K562 (cell line): ENCODE results near the gene ALB. TPM values are rescaled to one million over a fixed set of nuclear protein-coding genes. Genes with fewer than 3 reads are reported as not detected.

ENCODE experiments used
- ATAC-seq: fragments of 200-7000 bp; cut with Tn5 transposase; 3 replicates; pipeline ENCODE4 v1.9.1; 2020; ENCODE audit warnings: moderate library complexity
- BruUV-seq: library from RNA; stranded (reverse); fragments of 400-500 nt; replicated peaks from 2 replicates; lab custom pipeline; 2021; lab: Mats Ljungman, UMichigan
- CTCF ChIA-PET: fragments of 300-600 bp; formaldehyde crosslinking; extraction: SDS; loops from one replicate; lab custom pipeline; 2021; ENCODE audit warnings: low intra/inter-chr PET ratio; lab: Yijun Ruan, JAX
- POLR2A ChIA-PET: fragments of 300-600, 350-650 bp; sonication (Branson Sonifier 250); formaldehyde crosslinking; extraction: SDS; loops from one replicate; lab custom pipeline; 2021; ENCODE audit warnings: antibody characterized with exemption, inconsistent platforms; lab: Yijun Ruan, JAX
- DNase-seq, 4 experiments: peaks; one replicate each; pipeline versions ENCODE4 v3.0.0 to v3.0.0-alpha.2; 2011 to 2018; ENCODE audit warnings: low spot score in 3 of 4, mixed read lengths in 3 of 4; ENCODE audit errors: extremely low read depth in 1 of 4
- FAIRE-seq: peaks from 2 replicates; lab custom pipeline; 2011; peaks lifted over from hg19 to GRCh38; lab: Jason Lieb, UNC
- H2AFZ ChIP-seq: 2 replicates; pipeline ENCODE4 v1.6.0; 2011; ENCODE audit warnings: low read depth, low read length, control low read depth, inconsistent platforms
- H3K27ac ChIP-seq: fragments of 200-600 bp; 3 replicates; pipeline ENCODE4 v1.8.0; 2011; ENCODE audit warnings: low read depth, mild to moderate bottlenecking, control low read depth, inconsistent platforms, low read length, moderate library complexity, mixed read lengths; ENCODE audit errors: extremely low read depth
- H3K27me3 ChIP-seq, 2 experiments: fragments of 300-600 bp in 1 of 2; 2 replicates in 1 of 2; 3 replicates in 1 of 2; pipeline versions ENCODE4 v1.6.0 to v1.8.0; 2011; ENCODE audit warnings: inconsistent platforms in 2 of 2, low read length in 2 of 2, mild to moderate bottlenecking in 1 of 2, mixed read lengths in 1 of 2, moderate library complexity in 1 of 2; ENCODE audit not compliant: control insufficient read depth in 2 of 2, insufficient read depth in 2 of 2
- H3K36me3 ChIP-seq: fragments of 300-600 bp; 3 replicates; pipeline ENCODE4 v1.8.0; 2011; ENCODE audit warnings: mild to moderate bottlenecking, low read length, inconsistent platforms; ENCODE audit not compliant: control insufficient read depth, insufficient read depth
- H3K4me1 ChIP-seq, 2 experiments: fragments of 200-600 bp in 1 of 2; replicated peaks in 1 of 2; 2 replicates in 1 of 2; 3 replicates in 1 of 2; pipeline versions ENCODE4 v1.5.1 to v1.8.0; 2011; ENCODE audit warnings: inconsistent platforms in 2 of 2, low read length in 2 of 2, mild to moderate bottlenecking in 1 of 2, mixed read lengths in 1 of 2, moderate library complexity in 1 of 2; ENCODE audit not compliant: control insufficient read depth in 2 of 2, insufficient read depth in 2 of 2
- H3K4me2 ChIP-seq: 2 replicates; pipeline ENCODE4 v1.6.1; 2011; ENCODE audit warnings: low read length, control low read depth, inconsistent platforms, mixed read lengths; ENCODE audit not compliant: insufficient read depth
- H3K4me3 ChIP-seq: fragments of 200-600 bp; sonication (generic), shearing (Covaris generic); 2 replicates; pipeline ENCODE4 v1.5.1; 2016; ENCODE audit warnings: control low read depth, inconsistent platforms
- H3K79me2 ChIP-seq: fragments of 200-600 bp; 3 replicates; pipeline ENCODE4 v1.8.0; 2011; ENCODE audit warnings: low read length, inconsistent platforms; ENCODE audit not compliant: control insufficient read depth, insufficient read depth
- H3K9ac ChIP-seq, 2 experiments: 2 replicates each; pipeline versions ENCODE4 v1.6.0 to v1.6.1; 2011; ENCODE audit warnings: low read depth in 2 of 2, low read length in 2 of 2, control low read depth in 1 of 2, inconsistent platforms in 1 of 2, mild to moderate bottlenecking in 1 of 2, mixed read lengths in 1 of 2; ENCODE audit not compliant: insufficient read depth in 1 of 2
- H3K9me1 ChIP-seq: one replicate; pipeline ENCODE4 v1.6.0; 2011; ENCODE audit warnings: inconsistent platforms, mild to moderate bottlenecking, low read length, moderate library complexity; ENCODE audit not compliant: control insufficient read depth, insufficient read depth
- H3K9me3 ChIP-seq: replicated peaks from 2 replicates; pipeline ENCODE4 v1.5.1; 2011; ENCODE audit warnings: low read depth, low read length, inconsistent platforms; ENCODE audit not compliant: control insufficient read depth, insufficient read depth
- H4K20me1 ChIP-seq: replicated peaks from 2 replicates; pipeline ENCODE4 v1.6.1; 2011; ENCODE audit warnings: low read length, inconsistent platforms, mixed read lengths; ENCODE audit not compliant: control insufficient read depth, insufficient read depth
- BRCA1 ChIP-seq, 2 experiments: fragments of 450-650 bp in 1 of 2; sonication (generic) in 1 of 2; formaldehyde crosslinking in 1 of 2; IDR thresholded peaks; 2 replicates each; pipeline versions ENCODE4 v1.5.0 to v1.6.1; 2017 to 2020; ENCODE audit warnings: mild to moderate bottlenecking in 1 of 2, missing genetic modification reagents in 1 of 2
- EZH2 ChIP-seq: IDR thresholded peaks from 2 replicates; pipeline ENCODE4 v1.6.1; 2012; ENCODE audit warnings: low read depth, mild to moderate bottlenecking, inconsistent platforms, low read length, borderline replicate concordance
- GATAD2A ChIP-seq: fragments of 450-650 bp; IDR thresholded peaks from 2 replicates; pipeline ENCODE4 v1.6.1; 2017
- MCM2 ChIP-seq: fragments of 450-650 bp; IDR thresholded peaks from 2 replicates; pipeline ENCODE4 v1.6.1; 2017; ENCODE audit warnings: low read depth, mild to moderate bottlenecking
- NCOA4 ChIP-seq: fragments of 450-650 bp; IDR thresholded peaks from 2 replicates; pipeline ENCODE4 v1.6.1; 2018; ENCODE audit warnings: mild to moderate bottlenecking; ENCODE audit not compliant: partially characterized antibody
- NFIX ChIP-seq: fragments of 250-450 bp; sonication (Bioruptor Pico); IDR thresholded peaks from 2 replicates; pipeline ENCODE4 v1.4.0; 2020; ENCODE audit warnings: low read depth, mild to moderate bottlenecking, moderate library complexity
- PPARD ChIP-seq: fragments of 250-450 bp; sonication (Bioruptor Pico); IDR thresholded peaks from 2 replicates; pipeline ENCODE4 v1.8.0; 2022; ENCODE audit warnings: inconsistent platforms, mild to moderate bottlenecking, moderate library complexity
- SPI1 ChIP-seq: IDR thresholded peaks from 2 replicates; pipeline ENCODE4 v1.6.1; 2011; ENCODE audit warnings: low read depth, low read length, control low read depth, borderline replicate concordance
- TAF7 ChIP-seq: fragments of 450-650 bp; IDR thresholded peaks from 2 replicates; pipeline ENCODE4 v1.6.1; 2016; ENCODE audit warnings: missing genetic modification characterization, missing compliant biosample characterization
- TCFL5 ChIP-seq: fragments of 250-450 bp; sonication (Bioruptor Pico); conservative IDR thresholded peaks from 2 replicates; pipeline ENCODE4 v1.6.1; 2021; ENCODE audit warnings: mild to moderate bottlenecking, moderate library complexity, matching md5 sums
- TRIM24 ChIP-seq, 2 experiments: fragments of 450-650 bp; IDR thresholded peaks; 2 replicates each; pipeline ENCODE4 v1.6.1; 2016
- ZNF133 ChIP-seq: fragments of 250-450 bp; sonication (Bioruptor Pico); IDR thresholded peaks from 2 replicates; pipeline ENCODE4 v1.4.0; 2020; ENCODE audit warnings: mild to moderate bottlenecking
- ZSCAN32 ChIP-seq: fragments of 450-650 bp; formaldehyde crosslinking; IDR thresholded peaks from 2 replicates; pipeline ENCODE4 v1.4.0; 2020; ENCODE audit warnings: mild to moderate bottlenecking, moderate library complexity
- WGBS: fragments of 100-300 bp; shearing (Covaris generic); methylation state at CpG from one replicate; pipeline ENCODE4 v1.1.6; 2016; ENCODE audit warnings: low coverage, mixed read lengths; ENCODE audit not compliant: insufficient coverage; ENCODE audit errors: missing lambda C conversion rate; 5-methylcytosine and 5-hydroxymethylcytosine counted together
- in situ Hi-C: fragments of 300-500 bp; cut with MboI; formaldehyde crosslinking; loops from 4 replicates; pipeline ENCODE4 v1.15.0; 2018; ENCODE audit warnings: inconsistent platforms, mixed read lengths
- intact Hi-C: fragments of 100-400 bp; cut with micrococcal nuclease; formaldehyde crosslinking; loops from 2 replicates; pipeline ENCODE4 v1.14.2; 2022
- polyA plus RNA-seq, 8 experiments: library from polyadenylated mRNA; depleted of rRNA in 4 of 8; stranded (reverse) in 5 of 8; unstranded in 3 of 8; fragments of >200 nt; fragmentation: Nextera tagmentation in 2 of 8; fragmentation: Illumina TruSeq in 1 of 8; extraction: Ambion mirVana in 2 of 8; extraction: Trizol in 1 of 8; gene quantifications; 2 replicates each; pipeline versions ENCODE4 v1.2.1 to v1.2.3, GENCODE V29; 2011 to 2014; ENCODE audit warnings: inconsistent platforms in 1 of 8, missing spikeins in 1 of 8
- total RNA-seq, 7 experiments: library from RNA; depleted of rRNA in 6 of 7; stranded (reverse); fragments of >200 nt in 6 of 7; fragmentation: Illumina TruSeq in 2 of 7; extraction: Trizol in 2 of 7; gene quantifications; 2 replicates each; pipeline versions ENCODE4 v1.2.1 to v1.2.3, GENCODE V29; 2011 to 2021; ENCODE audit warnings: low replicate concordance in 1 of 7
- TF ChIP-seq, protein P1 (sequence below): sonication (generic); formaldehyde crosslinking; IDR thresholded peaks from 2 replicates; pipeline ENCODE4 v1.8.1; 2023; ENCODE audit warnings: mild to moderate bottlenecking, missing genetic modification reagents
- TF ChIP-seq, protein P2 (sequence below): fragments of 450-650 bp; IDR thresholded peaks from 2 replicates; pipeline ENCODE4 v1.6.1; 2018; ENCODE audit warnings: mild to moderate bottlenecking, low read depth; ENCODE audit not compliant: partially characterized antibody

The ALB gene
- total and polyA plus RNA-seq, 9 of the 15 experiments (the other 6 are each of a cell fraction or from before 2014, with no cell fraction given) = 0.04 to 18.5 (median 0.20) TPM; not detected in 2

DNA sequence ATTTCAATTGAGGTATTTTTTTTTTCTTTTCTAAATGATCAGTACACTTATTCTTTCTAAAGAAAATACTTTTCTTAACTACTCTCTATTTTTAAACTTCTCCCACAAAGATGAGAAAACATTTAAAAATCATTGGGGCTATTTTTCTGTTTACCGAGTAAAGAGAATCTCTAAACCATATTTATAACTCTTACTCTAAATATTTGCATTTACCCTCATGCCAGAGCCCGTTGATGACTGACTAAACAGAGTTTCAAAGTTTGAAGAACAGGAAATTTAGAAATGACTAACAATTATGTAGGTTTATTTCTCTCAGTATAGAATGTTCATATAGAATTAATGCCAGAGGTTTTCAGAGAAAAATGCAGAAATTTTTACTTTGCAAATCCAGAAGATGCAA, 2.7 kb upstream of the ALB start:
- no peak overlapping the region for H3K27ac ChIP-seq
- POLR2A ChIA-PET = no interaction called here
- in situ Hi-C loops (no loop called here), intact Hi-C loops (no loop called here)
- no peaks in the 10 kb centered on the region for H3K27me3 ChIP-seq
- ATAC-seq (no peak), FAIRE-seq (no peak), DNase-seq (no peak)
- H3K9me1 ChIP-seq = no peaks in the 10 kb centered on the region
- 30% methylated on average over 2 of the region's 2 CpGs for WGBS
- no peaks in the 10 kb centered on the region for H3K36me3 ChIP-seq
- CTCF ChIA-PET = interaction anchor here (0.6 kb wide), 1 partner anchor 431 kb away, joined by 3 read pairs; no protein-coding TSS in a partner anchor
- H3K4me2 ChIP-seq = no peak overlapping the region
- H3K79me2 ChIP-seq = no peaks in the 10 kb centered on the region
- TF ChIP-seq NFIX (CRISPR knock-in tag) (no peak), SPI1 (no peak), ZNF133 (CRISPR knock-in tag) (no peak), TCFL5 (CRISPR knock-in tag) (no peak), NCOA4 (no peak), EZH2 (no peak)
- TF ChIP-seq, all 486 proteins: peak for 0
- H3K4me1 ChIP-seq = no peaks in the 10 kb centered on the region
- BruUV-seq = no TSS peak
- H2AFZ ChIP-seq = peak overlapping the region; percentile 71; the same call in 1 of the 2 replicates
- no peaks in the 10 kb centered on the region for H3K9me3 ChIP-seq
- no peak overlapping the region for H3K4me3 ChIP-seq
- no peaks in the 10 kb centered on the region for H4K20me1 ChIP-seq
- no peak overlapping the region for H3K9ac ChIP-seq

DNA sequence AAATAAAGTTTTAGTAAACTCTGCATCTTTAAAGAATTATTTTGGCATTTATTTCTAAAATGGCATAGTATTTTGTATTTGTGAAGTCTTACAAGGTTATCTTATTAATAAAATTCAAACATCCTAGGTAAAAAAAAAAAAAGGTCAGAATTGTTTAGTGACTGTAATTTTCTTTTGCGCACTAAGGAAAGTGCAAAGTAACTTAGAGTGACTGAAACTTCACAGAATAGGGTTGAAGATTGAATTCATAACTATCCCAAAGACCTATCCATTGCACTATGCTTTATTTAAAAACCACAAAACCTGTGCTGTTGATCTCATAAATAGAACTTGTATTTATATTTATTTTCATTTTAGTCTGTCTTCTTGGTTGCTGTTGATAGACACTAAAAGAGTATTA, 370 bp downstream of the ALB start:
- no peak for DNase-seq
- TF ChIP-seq TRIM24 (IDR thresholded peaks at IDR 0.05) (no peak), BRCA1 (IDR thresholded peaks at IDR 0.05) (no peak), BRCA1 (CRISPR knock-in tag; IDR thresholded peaks at IDR 0.05) (no peak), ZSCAN32 (CRISPR knock-in tag) (no peak), PPARD (CRISPR knock-in tag) (no peak), GATAD2A (no peak), MCM2 (no peak), TAF7 (tag) (no peak)
- TF ChIP-seq, protein P1, sequence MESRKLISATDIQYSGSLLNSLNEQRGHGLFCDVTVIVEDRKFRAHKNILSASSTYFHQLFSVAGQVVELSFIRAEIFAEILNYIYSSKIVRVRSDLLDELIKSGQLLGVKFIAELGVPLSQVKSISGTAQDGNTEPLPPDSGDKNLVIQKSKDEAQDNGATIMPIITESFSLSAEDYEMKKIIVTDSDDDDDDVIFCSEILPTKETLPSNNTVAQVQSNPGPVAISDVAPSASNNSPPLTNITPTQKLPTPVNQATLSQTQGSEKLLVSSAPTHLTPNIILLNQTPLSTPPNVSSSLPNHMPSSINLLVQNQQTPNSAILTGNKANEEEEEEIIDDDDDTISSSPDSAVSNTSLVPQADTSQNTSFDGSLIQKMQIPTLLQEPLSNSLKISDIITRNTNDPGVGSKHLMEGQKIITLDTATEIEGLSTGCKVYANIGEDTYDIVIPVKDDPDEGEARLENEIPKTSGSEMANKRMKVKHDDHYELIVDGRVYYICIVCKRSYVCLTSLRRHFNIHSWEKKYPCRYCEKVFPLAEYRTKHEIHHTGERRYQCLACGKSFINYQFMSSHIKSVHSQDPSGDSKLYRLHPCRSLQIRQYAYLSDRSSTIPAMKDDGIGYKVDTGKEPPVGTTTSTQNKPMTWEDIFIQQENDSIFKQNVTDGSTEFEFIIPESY (CRISPR knock-in tag) = no peak
- TF ChIP-seq, protein P2, sequence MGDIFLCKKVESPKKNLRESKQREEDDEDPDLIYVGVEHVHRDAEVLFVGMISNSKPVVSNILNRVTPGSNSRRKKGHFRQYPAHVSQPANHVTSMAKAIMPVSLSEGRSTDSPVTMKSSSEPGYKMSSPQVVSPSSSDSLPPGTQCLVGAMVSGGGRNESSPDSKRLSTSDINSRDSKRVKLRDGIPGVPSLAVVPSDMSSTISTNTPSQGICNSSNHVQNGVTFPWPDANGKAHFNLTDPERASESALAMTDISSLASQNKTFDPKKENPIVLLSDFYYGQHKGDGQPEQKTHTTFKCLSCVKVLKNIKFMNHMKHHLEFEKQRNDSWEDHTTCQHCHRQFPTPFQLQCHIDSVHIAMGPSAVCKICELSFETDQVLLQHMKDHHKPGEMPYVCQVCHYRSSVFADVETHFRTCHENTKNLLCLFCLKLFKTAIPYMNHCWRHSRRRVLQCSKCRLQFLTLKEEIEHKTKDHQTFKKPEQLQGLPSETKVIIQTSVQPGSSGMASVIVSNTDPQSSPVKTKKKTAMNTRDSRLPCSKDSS = no peak

More for the DNA sequence above, 370 bp downstream of the ALB start:
- Histone ChIP-seq H3K4me1 (no peaks in the 10 kb centered on the region), H3K4me3 (no peak overlapping the region), H2AFZ (no peak overlapping the region), H3K9ac (no peak overlapping the region), H4K20me1 (no peaks in the 10 kb centered on the region), H3K27ac (no peak overlapping the region), H3K9me3 (no peaks in the 10 kb centered on the region), H3K79me2 (no peaks in the 10 kb centered on the region), H3K36me3 (no peaks in the 10 kb centered on the region), H3K9me1 (no peaks in the 10 kb centered on the region), H3K27me3 (no peaks in the 10 kb centered on the region), H3K4me2 (no peak overlapping the region)
- in situ Hi-C loops = no loop called here
- ChIA-PET POLR2A (no interaction called here), CTCF (no interaction called here)
- WGBS = 80% methylated on average over 1 of the region's 1 CpG
- ATAC-seq (no peak), FAIRE-seq (no peak)
- BruUV-seq = no TSS peak
- intact Hi-C loops = no loop called here
